GM21526 (cell line): Measurements from ENCODE around the gene TBC1D3B.
"Not testable (repeated sequence)": the region's sequence is repeated elsewhere in the genome, so short reads cannot be mapped to it uniquely, and the experiment has no call there.

Source experiments
- ATAC-seq: cut with Tn5 transposase; IDR thresholded peaks from one replicate; pipeline ENCODE4 v1.9.1; 2021; ENCODE audit warnings: moderate library complexity; ENCODE audit not compliant: unreplicated experiment, low FRiP score

The TBC1D3B gene

GRCh38 chr17:36201506-36201905 is 25.1 kb upstream of the TBC1D3B start:
- not testable (repeated sequence) for ATAC-seq

GRCh38 chr17:36201102-36201501 is 24.7 kb upstream of the TBC1D3B start:
- not testable (repeated sequence) for ATAC-seq

- no peak for ATAC-seq
Measured at GRCh38 chr17:36198831-36199465, 22.5 kb upstream of the TBC1D3B start.

- ATAC-seq: no peak
Measured at GRCh38 chr17:36197387-36197703, 20.9 kb upstream of the TBC1D3B start.

GRCh38 chr17:36196131-36196486 is 19.7 kb upstream of the TBC1D3B start:
- ATAC-seq: no peak

- ATAC-seq: no peak
Measured at GRCh38 chr17:36195434-36196130, 19.1 kb upstream of the TBC1D3B start.

- ATAC-seq: not testable (repeated sequence)
Measured at GRCh38 chr17:36194832-36195433, 18.5 kb upstream of the TBC1D3B start.

- ATAC-seq: not testable (repeated sequence)
Measured at GRCh38 chr17:36194147-36194831, 17.9 kb upstream of the TBC1D3B start.

GRCh38 chr17:36193216-36193775 is 16.9 kb upstream of the TBC1D3B start:
- ATAC-seq: no peak

- not testable (repeated sequence) for ATAC-seq
Measured at GRCh38 chr17:36190549-36191330, 14.3 kb upstream of the TBC1D3B start.

- ATAC-seq: not testable (repeated sequence)
Measured at GRCh38 chr17:36189993-36190392, 13.6 kb upstream of the TBC1D3B start.

- no peak for ATAC-seq
Measured at GRCh38 chr17:36188891-36189306, 12.5 kb upstream of the TBC1D3B start.

GRCh38 chr17:36187943-36188665 is 11.7 kb upstream of the TBC1D3B start:
- not testable (repeated sequence) for ATAC-seq

- ATAC-seq: not testable (repeated sequence)
Measured at GRCh38 chr17:36186810-36187763, 10.7 kb upstream of the TBC1D3B start.

- ATAC-seq: no peak
Measured at GRCh38 chr17:36185416-36185815, 9.0 kb upstream of the TBC1D3B start.

GRCh38 chr17:36184023-36184765 is 7.8 kb upstream of the TBC1D3B start:
- ATAC-seq: no peak

GRCh38 chr17:36183001-36183971 is 6.8 kb upstream of the TBC1D3B start:
- no peak for ATAC-seq
